Astrocyte of the spinal cord (primary cell): ENCODE data around the gene HYCC1.

Experiments used
- DNase-seq: peaks from one replicate; pipeline ENCODE4 v3.0.0; 2011; ENCODE audit warnings: low read depth, low spot score
- H3K4me3 ChIP-seq: 2 replicates; pipeline ENCODE4 v1.5.1; 2011; ENCODE audit warnings: low read depth, mild to moderate bottlenecking, low read length, moderate library complexity
- in situ Hi-C: cut with HindIII; loops from 2 replicates; pipeline ENCODE4 v1.10.0; 2017; ENCODE audit warnings: low sequenced_read_pairs
- TF ChIP-seq, protein P1 (sequence below): IDR thresholded peaks from 2 replicates; pipeline ENCODE4 v1.5.1; 2012; ENCODE audit warnings: low read depth, mild to moderate bottlenecking, low read length, inconsistent platforms

Gene HYCC1

DNA sequence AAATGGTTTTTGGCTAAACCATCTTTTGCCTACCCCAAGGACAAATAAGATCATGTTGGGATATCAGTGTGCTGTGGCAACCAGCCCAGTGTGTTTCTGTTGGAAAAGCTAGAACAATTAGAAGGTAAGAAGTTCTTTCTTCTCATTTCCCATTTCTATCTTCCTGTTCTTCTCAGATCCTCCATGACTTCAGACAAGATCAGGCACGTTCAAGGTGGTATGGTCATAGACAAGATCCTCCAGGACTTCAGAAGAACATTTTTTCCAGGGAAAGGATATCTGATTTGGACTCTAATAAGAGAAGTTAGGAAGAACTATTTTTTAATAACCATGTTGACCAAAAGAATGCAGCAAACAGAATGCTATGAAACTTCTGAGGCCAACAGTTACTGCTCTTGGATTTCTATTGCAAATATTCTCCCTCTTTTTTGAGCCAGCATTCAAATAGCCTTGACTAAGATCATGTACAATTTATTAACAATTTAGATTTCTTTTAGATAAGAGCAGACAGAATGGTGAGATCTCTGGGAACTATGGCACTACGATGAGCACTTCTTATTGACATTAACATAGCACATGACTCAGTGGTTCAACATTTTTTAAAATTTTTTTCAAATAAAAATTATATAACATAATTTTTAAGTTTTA, 15.9 kb downstream of the HYCC1 start:
- in situ Hi-C loops = no loop called here
- DNase-seq = no peak
- TF ChIP-seq, protein P1, sequence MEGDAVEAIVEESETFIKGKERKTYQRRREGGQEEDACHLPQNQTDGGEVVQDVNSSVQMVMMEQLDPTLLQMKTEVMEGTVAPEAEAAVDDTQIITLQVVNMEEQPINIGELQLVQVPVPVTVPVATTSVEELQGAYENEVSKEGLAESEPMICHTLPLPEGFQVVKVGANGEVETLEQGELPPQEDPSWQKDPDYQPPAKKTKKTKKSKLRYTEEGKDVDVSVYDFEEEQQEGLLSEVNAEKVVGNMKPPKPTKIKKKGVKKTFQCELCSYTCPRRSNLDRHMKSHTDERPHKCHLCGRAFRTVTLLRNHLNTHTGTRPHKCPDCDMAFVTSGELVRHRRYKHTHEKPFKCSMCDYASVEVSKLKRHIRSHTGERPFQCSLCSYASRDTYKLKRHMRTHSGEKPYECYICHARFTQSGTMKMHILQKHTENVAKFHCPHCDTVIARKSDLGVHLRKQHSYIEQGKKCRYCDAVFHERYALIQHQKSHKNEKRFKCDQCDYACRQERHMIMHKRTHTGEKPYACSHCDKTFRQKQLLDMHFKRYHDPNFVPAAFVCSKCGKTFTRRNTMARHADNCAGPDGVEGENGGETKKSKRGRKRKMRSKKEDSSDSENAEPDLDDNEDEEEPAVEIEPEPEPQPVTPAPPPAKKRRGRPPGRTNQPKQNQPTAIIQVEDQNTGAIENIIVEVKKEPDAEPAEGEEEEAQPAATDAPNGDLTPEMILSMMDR = no peak
- no peak overlapping the region for H3K4me3 ChIP-seq

DNA sequence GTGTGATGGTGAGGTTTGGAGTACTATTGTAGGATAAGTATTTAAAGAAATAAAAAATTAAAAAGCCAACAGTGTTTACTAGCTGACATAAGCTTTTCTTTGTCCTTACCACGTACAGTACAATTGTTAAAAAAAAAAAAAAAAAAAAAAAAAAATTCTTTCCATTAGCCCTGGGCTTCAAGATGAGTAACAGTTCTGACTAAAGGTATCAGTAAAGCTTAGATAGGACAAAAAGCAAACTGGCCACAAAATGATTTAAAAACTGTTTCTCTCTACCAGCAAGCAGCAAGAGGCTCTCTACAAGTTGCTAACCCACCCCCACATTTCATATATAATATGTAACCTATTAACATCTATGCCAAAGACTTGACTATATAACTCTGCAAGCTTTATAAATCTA, 17.5 kb downstream of the HYCC1 start:
- TF ChIP-seq, protein P1 = no peak
- in situ Hi-C loops = no loop called here
- no peak overlapping the region for H3K4me3 ChIP-seq
- DNase-seq = no peak

DNA sequence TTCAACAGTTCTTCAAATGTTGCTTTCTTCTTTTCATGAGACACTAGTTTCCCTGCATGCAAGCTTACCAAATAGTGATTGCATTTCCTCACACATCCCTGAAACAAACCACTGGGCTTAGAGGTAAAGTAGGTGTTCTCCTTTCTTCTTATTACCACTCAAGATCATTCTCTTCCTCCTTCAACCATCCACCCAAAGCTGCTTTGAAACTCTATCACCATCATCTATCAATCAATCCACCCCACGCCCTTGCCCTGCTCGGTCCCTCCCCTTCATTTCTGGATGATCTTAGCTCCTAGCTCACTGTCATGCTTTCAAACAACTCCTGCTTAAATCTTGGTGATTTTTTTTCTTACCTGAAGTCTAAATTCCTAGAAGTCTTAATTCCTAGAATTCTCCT, 18.9 kb downstream of the HYCC1 start:
- in situ Hi-C loops = no loop called here
- no peak for DNase-seq
- TF ChIP-seq, protein P1 = no peak
- H3K4me3 ChIP-seq = no peak overlapping the region

DNA sequence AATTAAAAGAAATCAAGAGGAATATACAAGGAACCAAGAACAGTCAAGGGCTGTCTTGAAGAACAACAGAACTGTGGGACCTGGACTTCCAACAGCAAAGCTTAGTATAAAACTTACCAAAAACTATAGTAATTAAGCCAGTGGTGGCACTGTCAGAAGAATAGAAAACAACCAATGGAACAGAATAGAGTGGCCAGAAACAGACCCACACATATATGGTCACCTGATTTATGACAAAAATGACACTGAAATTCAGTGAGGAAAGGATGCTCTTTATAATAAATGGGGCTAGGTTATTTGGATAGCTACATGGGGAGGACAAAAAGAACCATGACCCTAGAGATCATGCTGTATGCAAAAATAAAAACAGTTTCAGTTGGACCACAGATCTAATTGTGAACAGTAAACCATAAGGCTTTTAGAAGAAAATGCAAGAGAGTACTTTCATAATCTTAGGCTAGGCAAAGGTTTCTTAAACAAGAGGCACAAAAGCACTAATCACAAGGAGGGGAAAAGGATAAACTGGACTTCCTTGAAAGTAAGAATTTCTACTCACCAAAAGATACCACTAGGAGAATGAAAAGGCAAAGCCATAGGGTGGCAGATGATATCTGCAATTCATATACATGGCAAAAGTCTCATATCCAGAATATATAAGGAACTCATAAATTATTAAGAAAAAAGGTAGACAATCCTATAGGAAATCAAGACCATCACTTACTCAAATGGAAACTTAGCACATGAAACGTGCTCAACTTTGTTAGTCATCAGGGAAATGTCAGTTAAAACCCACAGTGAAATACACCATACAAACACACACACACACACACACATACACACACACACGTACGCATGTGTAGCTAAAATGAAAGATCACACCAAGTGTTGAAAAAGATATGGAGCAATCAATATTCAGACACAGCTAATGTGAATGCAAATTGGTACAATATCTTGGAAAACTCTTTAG, 20.8 kb downstream of the HYCC1 start:
- no peak overlapping the region for H3K4me3 ChIP-seq
- in situ Hi-C loops = no loop called here
- no peak for DNase-seq
- TF ChIP-seq, protein P1 = no peak

DNA sequence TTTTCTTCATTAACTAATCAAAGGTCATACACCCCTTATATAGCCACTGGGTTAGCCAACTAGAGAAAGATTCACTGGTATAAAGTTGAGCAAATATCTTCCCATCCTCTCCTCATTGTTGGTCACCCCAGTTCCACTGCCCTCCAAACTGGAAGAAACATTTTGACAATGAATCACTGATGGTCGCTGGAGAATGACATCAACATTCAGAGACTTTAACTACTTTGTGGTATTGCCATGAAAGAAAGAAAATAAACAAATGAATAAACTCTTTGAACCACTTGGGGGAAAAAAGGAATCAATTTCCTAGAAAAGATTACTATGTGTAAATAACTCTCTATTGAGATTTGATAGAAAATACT, 23.4 kb downstream of the HYCC1 start:
- TF ChIP-seq, protein P1 = no peak
- no peak overlapping the region for H3K4me3 ChIP-seq
- in situ Hi-C loops = no loop called here
- peak; percentile 65 for DNase-seq

DNA sequence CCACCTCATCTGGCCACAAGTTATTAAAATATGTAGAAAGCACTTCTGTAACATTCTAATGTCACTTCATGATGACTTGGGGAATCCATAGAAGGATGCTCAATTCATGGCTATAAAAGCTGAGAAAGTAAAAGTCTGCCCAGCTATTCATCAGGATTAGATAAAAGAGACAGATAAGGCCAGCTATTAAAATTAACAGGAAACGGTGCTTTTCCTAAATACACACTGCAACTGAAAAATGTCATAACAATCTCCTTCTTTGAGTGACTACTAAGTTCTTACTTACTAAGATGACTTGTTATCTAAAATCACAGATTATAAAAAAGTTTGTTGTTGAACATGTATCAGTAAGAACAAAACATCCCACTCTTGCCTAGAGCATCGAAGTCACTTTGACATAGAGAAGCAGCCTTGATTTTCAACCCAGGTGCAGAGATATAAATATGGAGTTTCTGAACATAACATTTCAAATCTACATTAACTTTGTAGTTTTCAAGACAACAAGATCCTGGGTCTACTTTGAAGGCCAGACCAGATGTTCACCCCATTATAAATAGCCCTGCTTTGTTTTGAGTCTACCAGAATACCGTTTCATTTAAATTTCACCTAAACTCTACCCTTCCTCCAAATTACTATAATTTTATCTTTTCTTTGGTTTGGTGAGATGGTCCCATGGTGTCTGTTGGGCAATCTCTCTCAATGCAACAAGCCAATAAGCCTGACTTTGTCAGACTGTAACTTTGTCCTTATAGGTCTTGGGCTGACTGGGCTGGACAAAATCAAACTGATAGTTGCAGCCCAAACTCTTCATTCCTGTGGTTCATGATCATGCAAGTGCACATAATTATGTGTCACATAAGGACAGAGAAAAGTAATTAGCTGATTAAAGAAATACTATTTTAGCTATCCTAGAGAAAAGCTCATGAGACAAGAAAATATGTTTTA, 24.0 kb downstream of the HYCC1 start:
- in situ Hi-C loops = no loop called here
- TF ChIP-seq, protein P1 = no peak
- H3K4me3 ChIP-seq = no peak overlapping the region
- no peak for DNase-seq
